Astrocyte (in vitro differentiated cells and primary cell): ENCODE measurements around the gene PEX3. TPM values are rescaled to one million over a fixed set of nuclear protein-coding genes. Genes with fewer than 3 reads are reported as not detected.
"Not testable (repeated sequence)": the region's sequence is repeated elsewhere in the genome, so short reads cannot be mapped to it uniquely, and the experiment has no call there.

Experiments
- DNase-seq: peaks from one replicate; pipeline ENCODE4 v3.0.0-alpha.2; 2010; ENCODE audit warnings: low read depth
- FAIRE-seq: peaks from 2 replicates; lab custom pipeline; 2011; peaks lifted over from hg19 to GRCh38; lab: Jason Lieb, UNC
- H2AFZ ChIP-seq: 2 replicates; pipeline ENCODE4 v1.6.0; 2012; ENCODE audit warnings: low read depth, low read length, inconsistent platforms
- H3K27ac ChIP-seq: 2 replicates; pipeline ENCODE4 v1.5.1; 2011; ENCODE audit warnings: low read depth, low read length, inconsistent platforms
- H3K27me3 ChIP-seq: 2 replicates; pipeline ENCODE4 v1.6.0; 2011; ENCODE audit warnings: low read length, inconsistent platforms; ENCODE audit not compliant: insufficient read depth
- H3K36me3 ChIP-seq: 2 replicates; pipeline ENCODE4 v1.5.1; 2011; ENCODE audit warnings: low read length, inconsistent platforms; ENCODE audit not compliant: insufficient read depth
- H3K4me1 ChIP-seq: 2 replicates; pipeline ENCODE4 v1.5.1; 2011; ENCODE audit warnings: low read length, inconsistent platforms; ENCODE audit not compliant: insufficient read depth
- H3K4me2 ChIP-seq: 2 replicates; pipeline ENCODE4 v1.6.0; 2012; ENCODE audit warnings: low read length, inconsistent platforms
- H3K4me3 ChIP-seq: 2 replicates; pipeline ENCODE4 v1.5.1; 2011; ENCODE audit warnings: low read depth, mild to moderate bottlenecking, low read length, inconsistent platforms; ENCODE audit not compliant: insufficient read depth
- H3K79me2 ChIP-seq: 2 replicates; pipeline ENCODE4 v1.6.0; 2012; ENCODE audit warnings: mild to moderate bottlenecking, low read length, inconsistent platforms; ENCODE audit not compliant: insufficient read depth
- H3K9ac ChIP-seq: 2 replicates; pipeline ENCODE4 v1.6.0; 2012; ENCODE audit warnings: mild to moderate bottlenecking, low read length, inconsistent platforms
- H3K9me3 ChIP-seq: 2 replicates; pipeline ENCODE4 v1.5.1; 2012; ENCODE audit warnings: low read depth, mild to moderate bottlenecking, low read length, inconsistent platforms; ENCODE audit not compliant: insufficient read depth
- H4K20me1 ChIP-seq: 2 replicates; pipeline ENCODE4 v1.6.0; 2012; ENCODE audit warnings: low read length, inconsistent platforms; ENCODE audit not compliant: insufficient read depth
- H3K27ac Mint-ChIP-seq: one replicate; pipeline ENCODE4 v1.8.0; 2021; ENCODE audit warnings: mild to moderate bottlenecking, mixed read lengths; ENCODE audit not compliant: unreplicated experiment
- H3K27me3 Mint-ChIP-seq: one replicate; pipeline ENCODE4 v1.8.0; 2021; ENCODE audit warnings: low read depth, mixed read lengths; ENCODE audit not compliant: unreplicated experiment
- H3K36me3 Mint-ChIP-seq: one replicate; pipeline ENCODE4 v1.8.0; 2021; ENCODE audit warnings: low read depth, mixed read lengths; ENCODE audit not compliant: unreplicated experiment
- H3K4me1 Mint-ChIP-seq: one replicate; pipeline ENCODE4 v1.8.0; 2021; ENCODE audit warnings: low read depth, mixed read lengths; ENCODE audit not compliant: unreplicated experiment
- H3K4me3 Mint-ChIP-seq: one replicate; pipeline ENCODE4 v1.8.0; 2021; ENCODE audit warnings: mild to moderate bottlenecking, moderate library complexity, mixed read lengths; ENCODE audit not compliant: unreplicated experiment
- H3K9me3 Mint-ChIP-seq: one replicate; pipeline ENCODE4 v1.8.0; 2021; ENCODE audit warnings: mild to moderate bottlenecking, mixed read lengths; ENCODE audit not compliant: unreplicated experiment
- CTCF ChIP-seq: IDR thresholded peaks from 2 replicates; pipeline ENCODE4 v1.5.1; 2011; ENCODE audit warnings: low read depth, mild to moderate bottlenecking, inconsistent platforms, low read length, moderate library complexity; ENCODE audit not compliant: insufficient read depth
- EZH2 ChIP-seq: IDR thresholded peaks from 2 replicates; pipeline ENCODE4 v1.6.1; 2012; ENCODE audit warnings: mild to moderate bottlenecking, low read length, inconsistent platforms; ENCODE audit not compliant: insufficient read depth
- total RNA-seq: library from RNA; stranded (reverse); gene quantifications from 2 replicates; pipeline ENCODE4 v1.2.1, GENCODE V29; 2021

The PEX3 gene
- total RNA-seq, 1 donor from 2014 or later, result 14.2 TPM

GRCh38 chr6:143506620-143507019 is 56.0 kb downstream of the PEX3 start:
- DNase-seq, result no peak
- peaks cover 6% of the 10 kb centered on the region for H4K20me1 ChIP-seq
- no peaks in the 10 kb centered on the region for H3K9me3 ChIP-seq
- Mint-ChIP-seq H3K4me1 (peaks cover 6% of the 10 kb centered on the region), H3K36me3 (no peaks in the 10 kb centered on the region), H3K9me3 (no peaks in the 10 kb centered on the region), H3K27ac (no peak overlapping the region), H3K4me3 (no peak overlapping the region), H3K27me3 (no peaks in the 10 kb centered on the region)
- peaks cover 33% of the 10 kb centered on the region for H3K79me2 ChIP-seq
- no peak overlapping the region for H2AFZ ChIP-seq
- H3K27ac ChIP-seq, result no peak overlapping the region
- TF ChIP-seq CTCF (no peak), EZH2 (no peak)
- peaks cover under 1% of the 10 kb centered on the region for H3K4me1 ChIP-seq
- H3K27me3 ChIP-seq, result no peaks in the 10 kb centered on the region
- no peak for FAIRE-seq
- no peak overlapping the region for H3K4me3 ChIP-seq
- no peak overlapping the region for H3K4me2 ChIP-seq
- H3K36me3 ChIP-seq, result peaks cover 6% of the 10 kb centered on the region
- no peak overlapping the region for H3K9ac ChIP-seq

- Histone ChIP-seq H3K4me3 (no peak overlapping the region), H3K27ac (no peak overlapping the region), H3K9ac (no peak overlapping the region), H3K79me2 (peaks cover 33% of the 10 kb centered on the region), H3K4me2 (no peak overlapping the region), H3K4me1 (peaks cover 5% of the 10 kb centered on the region), H3K9me3 (no peaks in the 10 kb centered on the region), H4K20me1 (peaks cover 6% of the 10 kb centered on the region), H2AFZ (no peak overlapping the region), H3K36me3 (peaks cover 6% of the 10 kb centered on the region), H3K27me3 (no peaks in the 10 kb centered on the region)
- peaks cover 2% of the 10 kb centered on the region for H3K9me3 Mint-ChIP-seq
- H3K27ac Mint-ChIP-seq, result peak overlapping the region; percentile 9
- no peak for FAIRE-seq
- H3K4me3 Mint-ChIP-seq, result no peak overlapping the region
- DNase-seq, result peak; percentile 8
- no peaks in the 10 kb centered on the region for H3K27me3 Mint-ChIP-seq
- peaks cover 6% of the 10 kb centered on the region for H3K4me1 Mint-ChIP-seq
- no peak for TF ChIP-seq EZH2
- no peak for TF ChIP-seq CTCF
- no peaks in the 10 kb centered on the region for H3K36me3 Mint-ChIP-seq
Measured at GRCh38 chr6:143507358-143508145, 56.9 kb downstream of the PEX3 start.

- not testable (repeated sequence) for DNase-seq, FAIRE-seq, H3K27me3 Mint-ChIP-seq, H3K4me1 Mint-ChIP-seq, H3K4me1 ChIP-seq, H3K27me3 ChIP-seq, H4K20me1 ChIP-seq, H3K9ac ChIP-seq, H3K27ac Mint-ChIP-seq, H3K9me3 Mint-ChIP-seq, H3K27ac ChIP-seq, H3K9me3 ChIP-seq, H2AFZ ChIP-seq, H3K36me3 Mint-ChIP-seq, H3K36me3 ChIP-seq
- H3K79me2 ChIP-seq, result peaks cover 33% of the 10 kb centered on the region
- peak overlapping the region; percentile 62 for H3K4me3 Mint-ChIP-seq
- H3K4me3 ChIP-seq, result peak overlapping the region; percentile 74
- peak overlapping the region; percentile 88 for H3K4me2 ChIP-seq
Measured at GRCh38 chr6:143510326-143510725, 59.7 kb downstream of the PEX3 start.
